Measurements from ENCODE around the gene CD59. TPM values are rescaled to one million over a fixed set of nuclear protein-coding genes. Genes with fewer than 3 reads are reported as not detected.

CD59 gene
- total and polyA plus RNA-seq, 9 of the 15 experiments (the other 6 are each of a cell fraction or from before 2014, with no cell fraction given): 38.1 to 338 (median 173) TPM

- TF ChIP-seq, protein P1, sequence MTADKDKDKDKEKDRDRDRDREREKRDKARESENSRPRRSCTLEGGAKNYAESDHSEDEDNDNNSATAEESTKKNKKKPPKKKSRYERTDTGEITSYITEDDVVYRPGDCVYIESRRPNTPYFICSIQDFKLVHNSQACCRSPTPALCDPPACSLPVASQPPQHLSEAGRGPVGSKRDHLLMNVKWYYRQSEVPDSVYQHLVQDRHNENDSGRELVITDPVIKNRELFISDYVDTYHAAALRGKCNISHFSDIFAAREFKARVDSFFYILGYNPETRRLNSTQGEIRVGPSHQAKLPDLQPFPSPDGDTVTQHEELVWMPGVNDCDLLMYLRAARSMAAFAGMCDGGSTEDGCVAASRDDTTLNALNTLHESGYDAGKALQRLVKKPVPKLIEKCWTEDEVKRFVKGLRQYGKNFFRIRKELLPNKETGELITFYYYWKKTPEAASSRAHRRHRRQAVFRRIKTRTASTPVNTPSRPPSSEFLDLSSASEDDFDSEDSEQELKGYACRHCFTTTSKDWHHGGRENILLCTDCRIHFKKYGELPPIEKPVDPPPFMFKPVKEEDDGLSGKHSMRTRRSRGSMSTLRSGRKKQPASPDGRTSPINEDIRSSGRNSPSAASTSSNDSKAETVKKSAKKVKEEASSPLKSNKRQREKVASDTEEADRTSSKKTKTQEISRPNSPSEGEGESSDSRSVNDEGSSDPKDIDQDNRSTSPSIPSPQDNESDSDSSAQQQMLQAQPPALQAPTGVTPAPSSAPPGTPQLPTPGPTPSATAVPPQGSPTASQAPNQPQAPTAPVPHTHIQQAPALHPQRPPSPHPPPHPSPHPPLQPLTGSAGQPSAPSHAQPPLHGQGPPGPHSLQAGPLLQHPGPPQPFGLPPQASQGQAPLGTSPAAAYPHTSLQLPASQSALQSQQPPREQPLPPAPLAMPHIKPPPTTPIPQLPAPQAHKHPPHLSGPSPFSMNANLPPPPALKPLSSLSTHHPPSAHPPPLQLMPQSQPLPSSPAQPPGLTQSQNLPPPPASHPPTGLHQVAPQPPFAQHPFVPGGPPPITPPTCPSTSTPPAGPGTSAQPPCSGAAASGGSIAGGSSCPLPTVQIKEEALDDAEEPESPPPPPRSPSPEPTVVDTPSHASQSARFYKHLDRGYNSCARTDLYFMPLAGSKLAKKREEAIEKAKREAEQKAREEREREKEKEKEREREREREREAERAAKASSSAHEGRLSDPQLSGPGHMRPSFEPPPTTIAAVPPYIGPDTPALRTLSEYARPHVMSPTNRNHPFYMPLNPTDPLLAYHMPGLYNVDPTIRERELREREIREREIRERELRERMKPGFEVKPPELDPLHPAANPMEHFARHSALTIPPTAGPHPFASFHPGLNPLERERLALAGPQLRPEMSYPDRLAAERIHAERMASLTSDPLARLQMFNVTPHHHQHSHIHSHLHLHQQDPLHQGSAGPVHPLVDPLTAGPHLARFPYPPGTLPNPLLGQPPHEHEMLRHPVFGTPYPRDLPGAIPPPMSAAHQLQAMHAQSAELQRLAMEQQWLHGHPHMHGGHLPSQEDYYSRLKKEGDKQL (CRISPR knock-in tag; IDR thresholded peaks at IDR 0.05; ENCODE audit: borderline replicate concordance): no peak
- TF ChIP-seq PTRF (tag; IDR thresholded peaks at IDR 0.05) (no peak), BRD9 (IDR thresholded peaks at IDR 0.05; ENCODE audit: low read depth, partially characterized antibody) (no peak), JUN (IDR thresholded peaks at IDR 0.05; ENCODE audit: borderline replicate concordance, low read depth, low read length) (no peak), JUN (CRISPR knock-in tag; IDR thresholded peaks at IDR 0.05; ENCODE audit: borderline replicate concordance) (no peak), ZNF668 (CRISPR knock-in tag; IDR thresholded peaks at IDR 0.05) (no peak)
- TF ChIP-seq, protein P2, sequence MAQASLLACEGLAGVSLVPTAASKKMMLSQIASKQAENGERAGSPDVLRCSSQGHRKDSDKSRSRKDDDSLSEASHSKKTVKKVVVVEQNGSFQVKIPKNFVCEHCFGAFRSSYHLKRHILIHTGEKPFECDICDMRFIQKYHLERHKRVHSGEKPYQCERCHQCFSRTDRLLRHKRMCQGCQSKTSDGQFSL (CRISPR knock-in tag; IDR thresholded peaks at IDR 0.05): no peak
- TF ChIP-seq, protein P2 (tag; IDR thresholded peaks at IDR 0.05): no peak
- TF ChIP-seq, protein P3, sequence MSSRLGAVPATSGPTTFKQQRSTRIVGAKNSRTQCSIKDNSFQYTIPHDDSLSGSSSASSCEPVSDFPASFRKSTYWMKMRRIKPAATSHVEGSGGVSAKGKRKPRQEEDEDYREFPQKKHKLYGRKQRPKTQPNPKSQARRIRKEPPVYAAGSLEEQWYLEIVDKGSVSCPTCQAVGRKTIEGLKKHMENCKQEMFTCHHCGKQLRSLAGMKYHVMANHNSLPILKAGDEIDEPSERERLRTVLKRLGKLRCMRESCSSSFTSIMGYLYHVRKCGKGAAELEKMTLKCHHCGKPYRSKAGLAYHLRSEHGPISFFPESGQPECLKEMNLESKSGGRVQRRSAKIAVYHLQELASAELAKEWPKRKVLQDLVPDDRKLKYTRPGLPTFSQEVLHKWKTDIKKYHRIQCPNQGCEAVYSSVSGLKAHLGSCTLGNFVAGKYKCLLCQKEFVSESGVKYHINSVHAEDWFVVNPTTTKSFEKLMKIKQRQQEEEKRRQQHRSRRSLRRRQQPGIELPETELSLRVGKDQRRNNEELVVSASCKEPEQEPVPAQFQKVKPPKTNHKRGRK (tag; IDR thresholded peaks at IDR 0.05): no peak
Measured at GRCh38 chr11:33665350-33666106, 70.7 kb downstream of the CD59 start (continued).

Measured in K562 (cell line).